Panc1 (cell line): ENCODE measurements around the gene NEK4. TPM values are rescaled to one million over a fixed set of nuclear protein-coding genes. Genes with fewer than 3 reads are reported as not detected.

Experiments
- ATAC-seq: fragments of 200-7000 bp; cut with Tn5 transposase; 2 replicates; pipeline ENCODE4 v1.9.1; 2020; ENCODE audit warnings: mild to moderate bottlenecking, moderate library complexity
- BruUV-seq: library from RNA; stranded (reverse); fragments of 400-500 nt; replicated peaks from 2 replicates; lab custom pipeline; 2021; lab: Mats Ljungman, UMichigan
- CTCF ChIA-PET: fragments of 300-600 bp; sonication (Branson Sonifier 250); formaldehyde crosslinking; loops from one replicate; lab custom pipeline; 2022; ENCODE audit warnings: antibody characterized with exemption; lab: Charles Lee
- POLR2A ChIA-PET: fragments of 300-600 bp; sonication (Branson Sonifier 250); formaldehyde crosslinking; loops from one replicate; lab custom pipeline; 2022; ENCODE audit warnings: antibody characterized with exemption; lab: Charles Lee
- DNase-seq: peaks from one replicate; pipeline ENCODE4 v3.0.0-alpha.2; 2010; ENCODE audit warnings: low read depth, low spot score
- H3K27ac ChIP-seq: 2 replicates; pipeline ENCODE4 v1.5.1; 2011; ENCODE audit warnings: mild to moderate bottlenecking, low read length, inconsistent platforms
- H3K27me3 ChIP-seq: fragments of 200-500 bp; sonication (Bioruptor generic); 2 replicates; pipeline ENCODE4 v1.6.0; 2014; ENCODE audit warnings: low read length, inconsistent platforms; ENCODE audit not compliant: control insufficient read depth, insufficient read depth
- H3K36me3 ChIP-seq: fragments of 200-500 bp; sonication (Bioruptor generic); 2 replicates; pipeline ENCODE4 v1.5.1; 2014; ENCODE audit warnings: inconsistent platforms, mild to moderate bottlenecking, low read length, moderate library complexity; ENCODE audit not compliant: control insufficient read depth, insufficient read depth
- H3K4me1 ChIP-seq: 2 replicates; pipeline ENCODE4 v1.5.1; 2011; ENCODE audit warnings: inconsistent platforms, mild to moderate bottlenecking, low read length, moderate library complexity; ENCODE audit not compliant: control insufficient read depth, insufficient read depth
- H3K4me3 ChIP-seq, 2 experiments: 2 replicates each; pipeline ENCODE4 v1.5.1; 2011 to 2012; ENCODE audit warnings: low read depth in 2 of 2, low read length in 2 of 2, mild to moderate bottlenecking in 2 of 2, inconsistent platforms in 1 of 2, moderate library complexity in 1 of 2
- H3K9me3 ChIP-seq: fragments of 200-500 bp; sonication (Bioruptor generic); 2 replicates; pipeline ENCODE4 v1.5.1; 2014; ENCODE audit warnings: low read depth, mild to moderate bottlenecking, inconsistent platforms, low read length, moderate library complexity; ENCODE audit not compliant: control insufficient read depth, insufficient read depth
- CTCF ChIP-seq: fragments of 450-650 bp; IDR thresholded peaks from 2 replicates; pipeline ENCODE4 v1.5.1; 2017; ENCODE audit warnings: mild to moderate bottlenecking
- POLR2AphosphoS5 ChIP-seq: IDR thresholded peaks from 2 replicates; pipeline ENCODE4 v1.6.1; 2012; ENCODE audit warnings: mild to moderate bottlenecking, low read depth, low read length, moderate library complexity
- REST ChIP-seq, 2 experiments: IDR thresholded peaks; 2 replicates each; pipeline ENCODE4 v1.6.1; 2011 to 2012; ENCODE audit warnings: low read depth in 2 of 2, control low read depth in 1 of 2, low read length in 1 of 2, mild to moderate bottlenecking in 1 of 2, moderate library complexity in 1 of 2; ENCODE audit not compliant: insufficient read depth in 1 of 2
- SIN3A ChIP-seq: IDR thresholded peaks from 2 replicates; pipeline ENCODE4 v1.6.1; 2012; ENCODE audit warnings: low read depth, mild to moderate bottlenecking, low read length, moderate library complexity, borderline replicate concordance; ENCODE audit not compliant: insufficient read depth
- TCF7L2 ChIP-seq: IDR thresholded peaks from 2 replicates; pipeline ENCODE4 v1.6.1; 2011; ENCODE audit warnings: mild to moderate bottlenecking, low read depth, low read length, inconsistent platforms
- in situ Hi-C: cut with HindIII; loops from 2 replicates; pipeline ENCODE4 v1.10.0; 2016; ENCODE audit warnings: low sequenced_read_pairs, low pct_unique_long_range_greater_than_20kb
- intact Hi-C: fragments of 100-400 bp; cut with micrococcal nuclease; formaldehyde crosslinking; loops from one replicate; pipeline ENCODE4 v1.10.0; 2022; ENCODE audit not compliant: unreplicated experiment
- total RNA-seq: library from RNA; stranded (reverse); gene quantifications from one replicate; pipeline ENCODE4 v1.2.1, GENCODE V29; 2021; ENCODE audit not compliant: unreplicated experiment

NEK4 gene
- total RNA-seq, 1 experiment from 2014 or later: 22.9 TPM

- ChIA-PET CTCF (no interaction called here), POLR2A (no interaction called here)
- H3K4me3 ChIP-seq: no peak overlapping the region
- ATAC-seq (no peak), DNase-seq (no peak)
- no peaks in the 10 kb centered on the region for H3K4me1 ChIP-seq
- H3K36me3 ChIP-seq: no peaks in the 10 kb centered on the region
- in situ Hi-C loops: no loop called here
- no peaks in the 10 kb centered on the region for H3K27me3 ChIP-seq
- no peaks in the 10 kb centered on the region for H3K9me3 ChIP-seq
- no peak overlapping the region for H3K27ac ChIP-seq
- no TSS peak for BruUV-seq
- TF ChIP-seq CTCF (no peak), TCF7L2 (no peak)
- intact Hi-C loops: no loop called here
These were observed 46.2 kb downstream of the NEK4 start for GRCh38 chr3:52724511-52724910.

GRCh38 chr3:52723935-52724334 is 46.8 kb downstream of the NEK4 start:
- Histone ChIP-seq H3K9me3 (no peaks in the 10 kb centered on the region), H3K27ac (no peak overlapping the region), H3K36me3 (no peaks in the 10 kb centered on the region), H3K4me1 (no peaks in the 10 kb centered on the region), H3K4me3 (no peak overlapping the region), H3K27me3 (no peaks in the 10 kb centered on the region)
- ChIA-PET POLR2A (no interaction called here), CTCF (no interaction called here)
- in situ Hi-C loops (no loop called here), intact Hi-C loops (no loop called here)
- BruUV-seq: no TSS peak
- ATAC-seq (no peak), DNase-seq (no peak)
- no peak for TF ChIP-seq REST (IDR thresholded peaks at IDR 0.05; ENCODE audit: insufficient read depth in 1 of 2, low read depth in 2 of 2, low read length in 1 of 2)

GRCh38 chr3:52722491-52722890 is 48.2 kb downstream of the NEK4 start:
- Histone ChIP-seq H3K9me3 (no peaks in the 10 kb centered on the region), H3K36me3 (no peaks in the 10 kb centered on the region), H3K4me1 (no peaks in the 10 kb centered on the region), H3K27me3 (no peaks in the 10 kb centered on the region), H3K4me3 (no peak overlapping the region), H3K27ac (no peak overlapping the region)
- DNase-seq (no peak), ATAC-seq (no peak)
- TF ChIP-seq TCF7L2 (no peak), POLR2AphosphoS5 (no peak), CTCF (no peak), REST (IDR thresholded peaks at IDR 0.05; ENCODE audit: insufficient read depth in 1 of 2, low read depth in 2 of 2, low read length in 1 of 2) (no peak), SIN3A (no peak)
- CTCF ChIA-PET: no interaction called here
- no TSS peak for BruUV-seq
- in situ Hi-C loops: no loop called here
- POLR2A ChIA-PET: no interaction called here
- intact Hi-C loops: no loop called here
